Activated T-cell treated with anti-CD3 and anti-CD28 coated beads, Interleukin-2, amount 50 U/mL, for 1 hour (primary cell): ENCODE measurements around the gene ZBTB18.
A peak's percentile ranks its signal among the peaks of the same experiment; 100 is the strongest.
"Not testable (repeated sequence)": the region's sequence is repeated elsewhere in the genome, so short reads cannot be mapped to it uniquely, and the experiment has no call there.

ENCODE experiments used
- DNase-seq: peaks from one replicate; pipeline ENCODE4 v3.0.0-alpha.2; 2020

ZBTB18 gene

GRCh38 chr1:244042293-244042692 is 8.8 kb upstream of the ZBTB18 start:
- DNase-seq, result no peak

GRCh38 chr1:244044423-244044822 is 6.7 kb upstream of the ZBTB18 start:
- DNase-seq, result no peak

GRCh38 chr1:244046254-244046653 is 4.8 kb upstream of the ZBTB18 start:
- not testable (repeated sequence) for DNase-seq

- peak; percentile 27 for DNase-seq
Measured at GRCh38 chr1:244046907-244047611, 4.0 kb upstream of the ZBTB18 start.

GRCh38 chr1:244047621-244048255 is 3.3 kb upstream of the ZBTB18 start:
- peak; percentile 94 for DNase-seq

GRCh38 chr1:244048256-244049161 is 2.6 kb upstream of the ZBTB18 start:
- no peak for DNase-seq

GRCh38 chr1:244049162-244050013 is 1.7 kb upstream of the ZBTB18 start:
- DNase-seq, result peak; percentile 68

- peak; percentile 44 for DNase-seq
Measured at GRCh38 chr1:244050014-244050834, 859 bp upstream of the ZBTB18 start.

GRCh38 chr1:244052016-244052727 is 1.1 kb downstream of the ZBTB18 start:
- no peak for DNase-seq

- DNase-seq, result no peak
Measured at GRCh38 chr1:244052728-244053312, 1.7 kb downstream of the ZBTB18 start.

GRCh38 chr1:244053831-244054230 is 2.7 kb downstream of the ZBTB18 start:
- DNase-seq, result no peak

- no peak for DNase-seq
Measured at GRCh38 chr1:244054247-244054923, 3.3 kb downstream of the ZBTB18 start.

- DNase-seq, result peak; percentile 43
Measured at GRCh38 chr1:244054924-244055263, 3.8 kb downstream of the ZBTB18 start.

GRCh38 chr1:244056577-244056976 is 5.5 kb downstream of the ZBTB18 start:
- DNase-seq, result no peak

GRCh38 chr1:244057474-244058385 is 6.6 kb downstream of the ZBTB18 start:
- DNase-seq, result no peak

- DNase-seq, result no peak
Measured at GRCh38 chr1:244060117-244060516, 9.0 kb downstream of the ZBTB18 start.

GRCh38 chr1:244060686-244061085 is 9.6 kb downstream of the ZBTB18 start:
- DNase-seq, result no peak

- DNase-seq, result no peak
Measured at GRCh38 chr1:244062156-244062725, 11.2 kb downstream of the ZBTB18 start.

- DNase-seq, result no peak
Measured at GRCh38 chr1:244063498-244063897, 12.4 kb downstream of the ZBTB18 start.
